Ascending aorta (tissue), 2 donors: ENCODE measurements around the gene BANP. TPM values are rescaled to one million over a fixed set of nuclear protein-coding genes. Genes with fewer than 3 reads are reported as not detected.
"Not testable (repeated sequence)": the region's sequence is repeated elsewhere in the genome, so short reads cannot be mapped to it uniquely, and the experiment has no call there.

Experiments
- DNase-seq, 2 donors: peaks; one replicate each; pipeline ENCODE4 v3.0.0-alpha.2; 2019; ENCODE audit warnings: low spot score in 2 of 2
- H3K27ac ChIP-seq, 2 donors: fragments of 200-600 bp; sonication (generic); one replicate each; pipeline ENCODE4 v1.5.1; 2016 to 2017; ENCODE audit warnings: mild to moderate bottlenecking in 1 of 2
- H3K27me3 ChIP-seq: fragments of 200-600 bp; sonication (generic); one replicate; pipeline ENCODE4 v1.5.1; 2017
- H3K36me3 ChIP-seq, 2 donors: fragments of 200-600 bp; sonication (generic); one replicate each; pipeline ENCODE4 v1.5.1; 2016
- H3K4me1 ChIP-seq, 2 donors: fragments of 200-600 bp; sonication (generic); one replicate each; pipeline ENCODE4 v1.5.1; 2016 to 2017; ENCODE audit warnings: mild to moderate bottlenecking in 1 of 2
- H3K4me3 ChIP-seq, 2 donors: fragments of 200-600 bp; sonication (generic); one replicate each; pipeline ENCODE4 v1.5.1; 2016 to 2017; ENCODE audit warnings: mild to moderate bottlenecking in 1 of 2
- H3K9me3 ChIP-seq, 2 donors: fragments of 200-600 bp; sonication (generic); one replicate each; pipeline ENCODE4 v1.5.1; 2016
- intact Hi-C: fragments of 100-400 bp; cut with DNase I; formaldehyde crosslinking; loops from one replicate; pipeline ENCODE4 v1.15.1; 2023
- total RNA-seq: library from RNA; depleted of rRNA; stranded (reverse); fragments of >200 nt; gene quantifications from one replicate; pipeline ENCODE4 v1.1.0, GENCODE V29; 2016
- TF ChIP-seq, protein P1 (sequence below), 3 experiments: fragments of 200-600 bp in 2 of 3; fragments of 450-650 bp in 1 of 3; sonication (generic) in 2 of 3; IDR thresholded peaks; one replicate each; pipeline ENCODE4 v1.5.1; 2016 to 2019; ENCODE audit warnings: antibody characterized with exemption in 3 of 3, mild to moderate bottlenecking in 1 of 3, moderate library complexity in 1 of 3

BANP gene
- total RNA-seq, 1 donor from 2014 or later = 23.4 TPM

GRCh38 chr16:88072571-88073001 lies 121.4 kb downstream of the BANP start:
- Histone ChIP-seq H3K27ac (no peak overlapping the region), H3K27me3 (no peaks in the 10 kb centered on the region), H3K9me3 (no peaks in the 10 kb centered on the region), H3K36me3 (peaks cover 43 to 65% of the 10 kb centered on the region in 2 donors), H3K4me1 (no peaks in the 10 kb centered on the region), H3K4me3 (no peak overlapping the region)
- no peak for DNase-seq
- intact Hi-C loops = no loop called here
- TF ChIP-seq, protein P1, sequence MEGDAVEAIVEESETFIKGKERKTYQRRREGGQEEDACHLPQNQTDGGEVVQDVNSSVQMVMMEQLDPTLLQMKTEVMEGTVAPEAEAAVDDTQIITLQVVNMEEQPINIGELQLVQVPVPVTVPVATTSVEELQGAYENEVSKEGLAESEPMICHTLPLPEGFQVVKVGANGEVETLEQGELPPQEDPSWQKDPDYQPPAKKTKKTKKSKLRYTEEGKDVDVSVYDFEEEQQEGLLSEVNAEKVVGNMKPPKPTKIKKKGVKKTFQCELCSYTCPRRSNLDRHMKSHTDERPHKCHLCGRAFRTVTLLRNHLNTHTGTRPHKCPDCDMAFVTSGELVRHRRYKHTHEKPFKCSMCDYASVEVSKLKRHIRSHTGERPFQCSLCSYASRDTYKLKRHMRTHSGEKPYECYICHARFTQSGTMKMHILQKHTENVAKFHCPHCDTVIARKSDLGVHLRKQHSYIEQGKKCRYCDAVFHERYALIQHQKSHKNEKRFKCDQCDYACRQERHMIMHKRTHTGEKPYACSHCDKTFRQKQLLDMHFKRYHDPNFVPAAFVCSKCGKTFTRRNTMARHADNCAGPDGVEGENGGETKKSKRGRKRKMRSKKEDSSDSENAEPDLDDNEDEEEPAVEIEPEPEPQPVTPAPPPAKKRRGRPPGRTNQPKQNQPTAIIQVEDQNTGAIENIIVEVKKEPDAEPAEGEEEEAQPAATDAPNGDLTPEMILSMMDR (IDR thresholded peaks at IDR 0.05) = no peak

- Histone ChIP-seq H3K27ac (no peak overlapping the region), H3K4me1 (no peaks in the 10 kb centered on the region), H3K9me3 (no peaks in the 10 kb centered on the region), H3K27me3 (no peaks in the 10 kb centered on the region), H3K36me3 (peaks cover 45 to 71% of the 10 kb centered on the region in 2 donors), H3K4me3 (no peak overlapping the region)
- intact Hi-C loops = no loop called here
- TF ChIP-seq, protein P1 (IDR thresholded peaks at IDR 0.05) = no peak
- no peak for DNase-seq
These were observed 122.0 kb downstream of the BANP start for GRCh38 chr16:88073201-88073721.

GRCh38 chr16:88074041-88074440 lies 122.8 kb downstream of the BANP start:
- Histone ChIP-seq H3K36me3 (peaks cover 46 to 74% of the 10 kb centered on the region in 2 donors), H3K27ac (no peak overlapping the region), H3K9me3 (no peaks in the 10 kb centered on the region), H3K27me3 (no peaks in the 10 kb centered on the region), H3K4me3 (no peak overlapping the region), H3K4me1 (no peaks in the 10 kb centered on the region)
- intact Hi-C loops = no loop called here
- DNase-seq = no peak
- TF ChIP-seq, protein P1 (IDR thresholded peaks at IDR 0.05) = no peak

- DNase-seq = no peak
These were observed 125.1 kb downstream of the BANP start for GRCh38 chr16:88076211-88076931.

GRCh38 chr16:88076932-88077320 lies 125.7 kb downstream of the BANP start:
- DNase-seq, H3K4me3 ChIP-seq, H3K27ac ChIP-seq, H3K27me3 ChIP-seq, intact Hi-C loops, H3K4me1 ChIP-seq, H3K9me3 ChIP-seq: not testable (repeated sequence)
- peaks cover 29 to 48% of the 10 kb centered on the region in 2 donors for H3K36me3 ChIP-seq

More at GRCh38 chr16:88076211-88076931, 125.1 kb downstream of the BANP start:
- peaks cover 34 to 54% of the 10 kb centered on the region in 2 donors for H3K36me3 ChIP-seq
- no peak overlapping the region for H3K4me3 ChIP-seq
- H3K9me3 ChIP-seq = no peaks in the 10 kb centered on the region
- no peaks in the 10 kb centered on the region for H3K4me1 ChIP-seq
- intact Hi-C loops = no loop called here
- TF ChIP-seq, protein P1 (IDR thresholded peaks at IDR 0.05) = no peak
- H3K27me3 ChIP-seq = no peaks in the 10 kb centered on the region
- no peak overlapping the region for H3K27ac ChIP-seq

DNA sequence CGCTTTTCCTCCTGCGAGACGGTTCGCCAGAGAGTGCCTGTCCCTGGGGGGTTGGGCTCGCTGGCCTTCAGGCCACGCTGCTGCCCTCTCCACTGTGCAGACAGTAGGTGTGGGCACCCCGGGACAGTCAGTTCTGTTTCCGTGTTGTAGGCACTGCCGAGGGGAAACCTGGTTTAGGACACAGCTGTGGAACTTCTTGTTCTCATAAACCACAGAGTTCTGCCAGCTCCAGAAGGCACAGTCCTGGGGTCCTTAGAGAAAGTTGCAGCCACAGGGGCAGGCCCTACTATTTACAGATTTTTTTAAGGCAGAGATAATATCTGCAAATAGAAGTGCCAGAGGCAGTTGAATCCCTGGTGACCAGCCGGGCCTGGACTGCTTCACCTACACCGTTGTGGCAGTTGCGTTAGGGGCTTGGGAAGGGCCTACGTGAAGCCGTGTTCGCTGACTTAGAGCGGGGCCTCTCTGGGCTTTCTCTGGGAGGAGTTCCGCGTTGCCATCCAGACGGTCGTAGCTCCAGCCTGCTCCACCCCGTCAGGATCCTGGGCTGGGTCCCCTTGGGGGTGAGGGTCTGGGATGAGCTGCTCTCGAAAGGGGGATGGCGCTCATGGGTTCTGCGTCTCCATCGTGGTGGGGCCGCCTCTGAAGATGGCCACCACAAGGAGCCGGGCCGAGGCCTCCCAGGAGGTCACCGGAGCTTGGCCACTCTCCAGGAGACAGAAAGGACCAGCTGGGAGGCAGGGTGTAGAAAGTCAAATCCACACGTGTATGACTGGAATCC lies 126.3 kb downstream of the BANP start:
- Histone ChIP-seq H3K4me3 (no peak overlapping the region), H3K4me1 (no peaks in the 10 kb centered on the region), H3K9me3 (no peaks in the 10 kb centered on the region), H3K36me3 (peaks cover 26 to 42% of the 10 kb centered on the region in 2 donors), H3K27me3 (no peaks in the 10 kb centered on the region), H3K27ac (no peak overlapping the region)
- TF ChIP-seq, protein P1 (IDR thresholded peaks at IDR 0.05) = no peak
- DNase-seq = no peak
- intact Hi-C loops = no loop called here
